ENCODE data around the gene HPX. TPM values are rescaled to one million over a fixed set of nuclear protein-coding genes. Genes with fewer than 3 reads are reported as not detected.

Gene HPX
- total and polyA plus RNA-seq, 2 of the 13 experiments (the other 11 are each of a cell fraction or from before 2014, with no cell fraction given): 9.2 to 57.4 TPM

DNA sequence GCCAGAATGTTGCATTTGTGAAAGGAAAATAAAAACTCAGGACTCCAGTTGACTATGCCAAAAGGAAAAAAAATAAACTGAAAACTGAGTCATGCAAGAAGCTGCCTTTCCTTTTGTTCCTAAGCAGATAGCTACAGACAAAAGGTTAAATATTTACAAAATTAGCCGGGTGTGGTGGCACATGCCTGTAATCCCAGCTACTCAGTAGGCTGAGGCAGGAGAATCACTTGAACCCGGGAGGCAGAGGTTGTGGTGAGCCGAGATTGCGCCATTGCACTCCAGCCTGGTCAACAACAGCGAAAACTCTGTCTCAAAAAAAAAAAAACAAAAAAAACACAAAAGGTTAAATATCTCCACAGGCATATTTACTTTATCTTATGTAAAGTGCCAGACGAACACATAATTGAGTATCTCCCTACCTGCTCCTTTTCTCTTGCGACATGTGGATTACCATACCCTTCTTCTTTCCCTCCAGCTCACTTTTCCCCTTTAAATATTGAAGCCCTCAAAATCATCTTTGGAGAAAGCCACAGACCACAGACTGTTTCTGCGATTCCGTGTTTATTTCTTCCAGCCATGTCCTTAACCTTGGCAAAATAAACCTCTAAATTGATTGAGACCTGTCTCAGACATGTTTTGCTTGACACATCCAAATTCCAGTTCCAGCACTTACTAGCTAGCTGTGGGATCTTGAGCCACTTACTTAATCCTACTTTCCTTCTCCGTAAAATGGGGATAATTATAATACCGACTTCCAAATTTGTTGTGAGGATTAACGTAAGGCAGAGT lies 52.8 kb downstream of the HPX start (continued):
- TF ChIP-seq, protein P1, sequence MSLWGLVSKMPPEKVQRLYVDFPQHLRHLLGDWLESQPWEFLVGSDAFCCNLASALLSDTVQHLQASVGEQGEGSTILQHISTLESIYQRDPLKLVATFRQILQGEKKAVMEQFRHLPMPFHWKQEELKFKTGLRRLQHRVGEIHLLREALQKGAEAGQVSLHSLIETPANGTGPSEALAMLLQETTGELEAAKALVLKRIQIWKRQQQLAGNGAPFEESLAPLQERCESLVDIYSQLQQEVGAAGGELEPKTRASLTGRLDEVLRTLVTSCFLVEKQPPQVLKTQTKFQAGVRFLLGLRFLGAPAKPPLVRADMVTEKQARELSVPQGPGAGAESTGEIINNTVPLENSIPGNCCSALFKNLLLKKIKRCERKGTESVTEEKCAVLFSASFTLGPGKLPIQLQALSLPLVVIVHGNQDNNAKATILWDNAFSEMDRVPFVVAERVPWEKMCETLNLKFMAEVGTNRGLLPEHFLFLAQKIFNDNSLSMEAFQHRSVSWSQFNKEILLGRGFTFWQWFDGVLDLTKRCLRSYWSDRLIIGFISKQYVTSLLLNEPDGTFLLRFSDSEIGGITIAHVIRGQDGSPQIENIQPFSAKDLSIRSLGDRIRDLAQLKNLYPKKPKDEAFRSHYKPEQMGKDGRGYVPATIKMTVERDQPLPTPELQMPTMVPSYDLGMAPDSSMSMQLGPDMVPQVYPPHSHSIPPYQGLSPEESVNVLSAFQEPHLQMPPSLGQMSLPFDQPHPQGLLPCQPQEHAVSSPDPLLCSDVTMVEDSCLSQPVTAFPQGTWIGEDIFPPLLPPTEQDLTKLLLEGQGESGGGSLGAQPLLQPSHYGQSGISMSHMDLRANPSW (CRISPR knock-in tag; IDR thresholded peaks at IDR 0.05; ENCODE audit: borderline replicate concordance): no peak
- TF ChIP-seq TAF15 (IDR thresholded peaks at IDR 0.05; ENCODE audit: low read depth, low read length, poor library complexity, severe bottlenecking) (no peak), ZNF12 (CRISPR knock-in tag; IDR thresholded peaks at IDR 0.05) (no peak), ZNF577 (CRISPR knock-in tag; IDR thresholded peaks at IDR 0.05; ENCODE audit: borderline replicate concordance, low read depth) (no peak), SP1 (IDR thresholded peaks at IDR 0.05) (no peak), SP1 (CRISPR knock-in tag; IDR thresholded peaks at IDR 0.05) (no peak), MBNL3 (CRISPR knock-in tag; conservative IDR thresholded peaks at IDR 0.05) (no peak), KLF16 (CRISPR knock-in tag; IDR thresholded peaks at IDR 0.05) (no peak), JARID2 (CRISPR knock-in tag; IDR thresholded peaks at IDR 0.05; ENCODE audit: insufficient replicate concordance) (no peak)
- TF ChIP-seq, protein P2, sequence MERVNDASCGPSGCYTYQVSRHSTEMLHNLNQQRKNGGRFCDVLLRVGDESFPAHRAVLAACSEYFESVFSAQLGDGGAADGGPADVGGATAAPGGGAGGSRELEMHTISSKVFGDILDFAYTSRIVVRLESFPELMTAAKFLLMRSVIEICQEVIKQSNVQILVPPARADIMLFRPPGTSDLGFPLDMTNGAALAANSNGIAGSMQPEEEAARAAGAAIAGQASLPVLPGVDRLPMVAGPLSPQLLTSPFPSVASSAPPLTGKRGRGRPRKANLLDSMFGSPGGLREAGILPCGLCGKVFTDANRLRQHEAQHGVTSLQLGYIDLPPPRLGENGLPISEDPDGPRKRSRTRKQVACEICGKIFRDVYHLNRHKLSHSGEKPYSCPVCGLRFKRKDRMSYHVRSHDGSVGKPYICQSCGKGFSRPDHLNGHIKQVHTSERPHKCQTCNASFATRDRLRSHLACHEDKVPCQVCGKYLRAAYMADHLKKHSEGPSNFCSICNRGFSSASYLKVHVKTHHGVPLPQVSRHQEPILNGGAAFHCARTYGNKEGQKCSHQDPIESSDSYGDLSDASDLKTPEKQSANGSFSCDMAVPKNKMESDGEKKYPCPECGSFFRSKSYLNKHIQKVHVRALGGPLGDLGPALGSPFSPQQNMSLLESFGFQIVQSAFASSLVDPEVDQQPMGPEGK (CRISPR knock-in tag; IDR thresholded peaks at IDR 0.05): no peak

Measured in HepG2 (cell line).